Tibial nerve (tissue), 3 donors: ENCODE measurements around the gene EGLN2.

Experiments used
- CTCF ChIP-seq, 5 experiments: fragments of 200-600 bp in 3 of 5; fragments of 450-650 bp in 2 of 5; sonication (generic) in 3 of 5; IDR thresholded peaks; one replicate each; pipeline ENCODE4 v1.5.1; 2016 to 2019; ENCODE audit warnings: antibody characterized with exemption in 5 of 5, mild to moderate bottlenecking in 3 of 5, moderate library complexity in 2 of 5
- POLR2A ChIP-seq, 2 donors: fragments of 450-650 bp; IDR thresholded peaks; one replicate each; pipeline ENCODE4 v1.6.1; 2017; ENCODE audit warnings: antibody characterized with exemption in 2 of 2, mild to moderate bottlenecking in 2 of 2, moderate library complexity in 2 of 2

- TF ChIP-seq CTCF (IDR thresholded peaks at IDR 0.05) (no peak), POLR2A (IDR thresholded peaks at IDR 0.05) (no peak)
Measured at GRCh38 chr19:40831502-40832430, 32.8 kb downstream of the EGLN2 start.
